GM19455 (cell line): Measurements from ENCODE around the gene FBXL19.

Source experiments
- ATAC-seq: cut with Tn5 transposase; IDR thresholded peaks from one replicate; pipeline ENCODE4 v1.9.1; 2021; ENCODE audit not compliant: unreplicated experiment

The FBXL19 gene

GRCh38 chr16:30942426-30942806 is 19.0 kb downstream of the FBXL19 start:
- no peak for ATAC-seq

- no peak for ATAC-seq
These were observed 21.0 kb downstream of the FBXL19 start for GRCh38 chr16:30944352-30944751.

- ATAC-seq, result no peak
These were observed 23.5 kb downstream of the FBXL19 start for GRCh38 chr16:30946671-30947540.

DNA sequence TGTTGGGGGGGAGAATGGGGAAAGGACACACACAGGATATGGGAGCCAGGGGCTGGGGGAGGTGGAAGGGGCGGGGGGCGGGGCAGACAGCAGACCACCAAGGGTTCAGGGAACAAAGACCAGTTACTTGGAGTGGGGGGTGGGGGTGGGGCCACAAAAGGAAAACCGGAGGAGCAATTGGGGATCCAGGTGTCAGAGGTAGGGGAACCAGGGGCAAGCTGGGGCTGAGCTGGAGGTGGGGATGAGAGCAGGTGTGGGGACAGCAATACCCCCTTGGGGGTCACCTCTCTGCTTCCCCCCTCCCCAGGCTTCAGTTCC is 24.1 kb downstream of the FBXL19 start:
- no peak for ATAC-seq

DNA sequence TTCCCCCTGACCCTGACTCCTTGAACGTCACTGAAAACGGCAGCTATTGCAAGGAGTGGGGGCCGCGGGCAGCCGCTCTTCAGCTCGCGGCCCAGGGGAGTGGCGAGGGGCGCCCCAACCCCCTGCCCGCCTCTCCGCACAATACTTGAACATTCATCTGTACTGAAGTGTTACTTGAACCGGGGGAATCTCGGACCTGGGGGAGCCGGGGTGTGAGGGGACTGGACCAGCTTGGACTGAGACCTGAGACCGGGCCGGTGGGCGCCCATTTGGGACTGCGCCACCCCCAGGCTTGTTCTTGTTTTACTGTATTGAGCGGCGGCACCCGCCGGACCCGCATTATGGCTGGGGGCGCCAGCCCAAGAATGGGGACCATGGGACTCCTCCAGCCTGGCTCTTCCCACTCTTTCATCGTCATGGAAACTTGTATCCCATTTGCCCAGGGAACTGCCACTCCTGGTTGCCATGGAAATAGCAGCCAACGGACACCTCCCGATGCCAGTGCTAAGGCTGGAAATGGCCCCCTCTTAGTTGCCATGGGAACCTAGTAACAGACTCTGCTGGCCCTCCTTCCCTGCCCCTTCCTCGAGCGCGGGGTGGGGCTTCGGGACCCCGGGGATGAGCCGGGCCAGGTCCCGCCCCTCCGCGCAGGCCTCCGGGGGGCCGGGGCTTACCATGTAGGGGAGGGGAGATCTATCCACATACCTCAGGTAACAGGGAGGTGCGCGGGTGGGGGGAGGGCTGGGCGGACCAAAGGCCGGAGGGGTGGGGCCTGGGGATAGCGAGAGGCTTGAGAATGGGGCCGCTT is 24.7 kb downstream of the FBXL19 start:
- peak; percentile 12 for ATAC-seq

DNA sequence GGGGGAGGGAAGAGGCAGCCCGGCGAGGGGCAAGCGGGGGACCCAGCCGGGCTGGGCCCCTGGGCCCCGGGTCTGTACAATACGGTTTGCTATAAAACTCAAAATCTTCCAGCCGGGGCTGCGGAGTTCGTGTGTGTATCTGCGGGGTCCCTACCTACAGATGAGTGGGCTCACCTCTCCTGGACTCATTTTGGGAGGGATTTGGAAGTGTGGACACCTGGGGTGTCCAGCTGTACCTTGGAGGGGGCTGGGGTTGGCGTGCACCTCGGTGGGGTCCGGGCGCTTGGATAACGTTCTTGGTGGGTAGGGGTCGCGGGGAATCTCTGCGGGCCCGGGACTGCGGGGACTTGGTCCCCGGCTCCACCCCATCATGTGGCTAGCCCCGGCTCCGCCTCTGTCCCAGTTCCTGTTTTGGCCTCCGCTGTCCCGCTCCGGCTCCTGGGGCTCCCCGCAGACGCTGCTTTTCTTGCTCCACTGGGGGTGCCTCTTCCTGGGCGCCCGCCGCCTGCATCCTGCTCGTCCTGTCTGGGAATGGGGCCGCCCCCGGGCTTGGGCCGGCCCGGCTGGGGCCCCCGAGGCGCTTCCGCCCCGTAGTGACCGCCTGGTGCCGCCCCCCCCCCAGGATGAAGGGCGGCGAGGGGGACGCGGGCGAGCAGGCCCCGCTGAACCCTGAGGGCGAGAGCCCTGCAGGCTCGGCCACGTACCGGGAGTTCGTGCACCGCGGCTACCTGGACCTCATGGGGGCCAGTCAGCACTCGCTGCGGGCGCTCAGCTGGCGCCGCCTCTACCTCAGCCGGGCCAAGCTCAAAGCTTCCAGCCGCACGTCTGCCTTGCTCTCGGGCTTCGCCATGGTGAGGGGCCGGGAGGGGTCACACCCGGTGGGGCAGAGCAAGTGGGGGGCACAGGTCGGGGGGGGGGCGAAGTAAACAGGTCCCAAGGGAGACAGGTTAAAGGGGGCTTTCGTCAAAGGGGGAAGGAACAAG is 25.6 kb downstream of the FBXL19 start, which contains the start of gene ORAI3:
Gene ORAI3 (plus strand): TSS at position 402 of the 983 bp plus-strand sequence. CDS start 222 bp downstream, at position 624.
- peak; percentile 68 for ATAC-seq

GRCh38 chr16:30949650-30950515 is 26.5 kb downstream of the FBXL19 start:
- ATAC-seq, result peak; percentile 45

DNA sequence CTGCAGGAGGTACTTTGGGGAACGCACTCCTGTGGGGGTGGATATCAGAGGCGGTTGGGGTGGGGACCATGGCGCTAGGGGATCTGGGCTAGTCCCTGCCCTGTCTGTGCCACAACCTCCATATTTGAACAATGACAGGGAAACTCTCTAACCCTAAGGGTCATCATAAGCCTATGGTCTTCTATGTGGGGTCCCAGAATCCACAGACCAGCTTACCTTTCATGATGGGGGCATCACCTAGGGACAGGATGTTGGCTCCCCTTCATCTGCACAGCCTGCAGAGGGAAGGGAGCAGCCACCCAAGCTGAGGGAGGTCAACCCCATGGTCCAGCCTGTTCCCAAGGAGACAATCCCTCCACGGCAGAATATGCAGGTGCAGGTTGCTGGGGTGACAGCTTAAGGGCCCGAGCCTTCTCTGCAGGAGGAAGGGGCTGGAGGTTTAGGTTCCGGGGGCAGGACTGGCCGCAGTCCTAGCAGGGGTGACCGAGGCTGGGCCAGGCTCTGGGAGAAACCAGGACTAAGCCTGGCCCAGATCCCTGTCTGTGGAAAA is 27.2 kb downstream of the FBXL19 start:
- ATAC-seq, result no peak

GRCh38 chr16:30951193-30951592 is 27.8 kb downstream of the FBXL19 start:
- ATAC-seq, result no peak

DNA sequence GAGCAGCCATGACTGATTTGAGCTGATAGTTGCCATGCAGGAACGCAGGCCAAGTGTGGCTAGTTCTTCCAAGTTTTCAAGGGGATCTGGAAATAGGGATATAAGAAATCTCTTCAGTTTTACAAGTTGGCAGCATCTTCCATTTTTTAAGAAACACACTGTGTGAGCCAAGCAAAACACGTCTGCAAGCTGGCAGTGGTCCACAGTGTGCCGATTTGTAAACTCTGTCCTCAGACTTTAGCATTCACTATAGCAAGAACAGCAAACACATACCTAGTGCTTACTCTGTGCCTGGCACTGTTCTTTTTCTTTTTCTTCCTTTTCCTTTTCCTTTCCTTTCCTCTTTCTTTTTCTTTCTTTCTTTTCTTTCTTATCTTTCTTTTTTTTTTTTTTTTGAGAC is 28.4 kb downstream of the FBXL19 start:
- no peak for ATAC-seq

DNA sequence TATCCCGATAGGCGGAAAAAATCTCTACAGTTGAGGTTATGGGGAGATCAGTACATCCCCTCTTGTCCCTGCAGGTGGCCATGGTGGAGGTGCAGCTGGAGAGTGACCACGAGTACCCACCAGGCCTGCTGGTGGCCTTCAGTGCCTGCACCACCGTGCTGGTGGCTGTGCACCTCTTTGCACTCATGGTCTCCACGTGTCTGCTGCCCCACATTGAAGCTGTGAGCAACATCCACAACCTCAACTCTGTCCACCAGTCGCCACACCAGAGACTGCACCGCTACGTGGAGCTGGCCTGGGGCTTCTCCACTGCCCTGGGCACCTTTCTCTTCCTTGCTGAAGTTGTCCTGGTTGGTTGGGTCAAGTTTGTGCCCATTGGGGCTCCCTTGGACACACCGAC is 29.7 kb downstream of the FBXL19 start:
- ATAC-seq, result no peak

DNA sequence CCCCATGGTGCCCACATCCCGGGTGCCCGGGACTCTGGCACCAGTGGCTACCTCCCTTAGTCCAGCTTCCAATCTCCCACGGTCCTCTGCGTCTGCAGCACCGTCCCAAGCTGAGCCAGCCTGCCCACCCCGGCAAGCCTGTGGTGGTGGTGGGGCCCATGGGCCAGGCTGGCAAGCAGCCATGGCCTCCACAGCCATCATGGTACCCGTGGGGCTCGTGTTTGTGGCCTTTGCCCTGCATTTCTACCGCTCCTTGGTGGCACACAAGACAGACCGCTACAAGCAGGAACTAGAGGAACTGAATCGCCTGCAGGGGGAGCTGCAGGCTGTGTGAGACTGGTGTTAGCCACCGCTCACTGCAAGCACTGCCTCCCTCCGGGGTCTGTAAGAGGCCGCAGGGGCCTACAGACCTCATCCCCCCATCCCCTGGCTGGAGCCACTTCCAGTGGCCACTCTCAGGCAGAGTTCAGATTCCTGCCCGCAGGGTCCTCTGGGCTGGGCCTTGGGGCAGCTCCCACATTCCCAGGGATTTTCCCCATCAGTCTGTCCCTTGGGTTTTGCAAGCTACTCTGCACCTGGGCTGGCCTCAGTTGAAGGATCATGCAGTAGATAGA is 30.2 kb downstream of the FBXL19 start:
- no peak for ATAC-seq

GRCh38 chr16:30954993-30955392 is 31.6 kb downstream of the FBXL19 start:
- no peak for ATAC-seq

- peak; percentile 55 for ATAC-seq
These were observed 33.5 kb downstream of the FBXL19 start for GRCh38 chr16:30956601-30957455.

- ATAC-seq, result peak; percentile 74
These were observed 34.2 kb downstream of the FBXL19 start, which contains the start of gene SETD1A for GRCh38 chr16:30957456-30958174. SETD1A (plus strand) TSS chr16:30957754; CDS start chr16:30958732, 978 bp downstream.

DNA sequence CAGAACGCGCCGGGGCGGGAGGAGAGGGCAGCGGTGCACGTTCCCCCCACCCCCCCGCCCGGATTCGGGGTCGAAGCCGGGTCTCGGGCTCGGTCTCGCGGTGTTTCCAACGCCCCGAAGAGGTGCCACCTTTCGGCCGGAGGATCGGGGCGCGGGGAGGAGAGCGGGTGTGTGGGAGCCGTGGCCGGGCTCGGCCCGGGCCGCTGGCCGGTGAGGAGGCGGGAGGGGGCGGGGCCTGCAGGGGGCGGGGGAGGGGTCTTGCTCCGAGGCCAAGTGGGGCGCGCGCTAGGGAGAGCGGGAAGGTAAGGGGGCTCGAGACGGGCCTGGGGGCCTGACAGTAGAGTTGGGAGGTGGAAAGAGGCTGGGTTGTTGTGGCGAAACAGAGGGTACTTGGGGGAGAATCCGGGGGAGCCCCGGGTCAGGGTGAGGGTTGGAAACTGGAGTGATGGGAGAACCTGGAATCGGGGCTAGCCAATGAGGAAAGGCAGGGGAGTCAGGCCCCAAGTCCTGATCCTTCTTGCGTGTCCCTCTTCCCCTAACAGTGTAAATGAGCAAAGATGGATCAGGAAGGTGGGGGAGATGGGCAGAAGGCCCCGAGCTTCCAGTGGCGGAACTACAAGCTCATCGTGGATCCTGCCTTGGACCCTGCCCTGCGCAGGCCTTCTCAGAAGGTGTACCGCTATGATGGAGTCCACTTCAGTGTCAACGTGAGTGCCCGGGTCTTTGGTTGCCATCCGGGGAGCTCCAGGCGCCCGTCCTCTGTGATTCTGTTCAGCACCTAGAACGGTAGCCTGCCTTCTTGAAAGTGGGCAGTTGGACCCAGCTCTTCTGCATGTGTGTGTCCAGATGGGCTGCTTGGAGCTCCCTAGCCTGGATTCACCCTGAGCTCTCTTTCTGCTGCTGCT is 35.1 kb downstream of the FBXL19 start:
- peak; percentile 15 for ATAC-seq

DNA sequence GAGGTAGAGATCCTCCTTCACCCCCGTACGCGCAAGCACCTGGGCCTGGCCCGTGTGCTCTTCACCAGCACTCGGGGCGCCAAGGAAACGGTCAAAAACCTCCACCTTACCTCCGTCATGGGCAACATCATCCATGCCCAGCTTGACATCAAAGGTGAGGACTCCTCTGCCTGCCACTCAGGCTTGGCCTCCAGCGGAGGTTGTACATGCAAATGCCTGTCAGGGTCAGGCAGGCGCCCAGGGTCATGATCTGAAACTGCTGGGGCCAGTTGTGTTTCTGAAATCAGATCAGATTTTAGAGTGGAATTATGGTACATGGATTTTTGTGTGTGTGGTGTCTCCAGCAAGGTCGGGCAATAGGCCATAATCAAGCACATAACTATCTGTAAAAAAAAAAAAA is 38.0 kb downstream of the FBXL19 start:
- ATAC-seq, result no peak
